Measurements from ENCODE around the gene RAPGEF6. TPM values are rescaled to one million over a fixed set of nuclear protein-coding genes. Genes with fewer than 3 reads are reported as not detected.

Gene RAPGEF6
- total and polyA plus RNA-seq, 2 experiments from 2014 or later: 9.5 to 20.3 TPM

DNA sequence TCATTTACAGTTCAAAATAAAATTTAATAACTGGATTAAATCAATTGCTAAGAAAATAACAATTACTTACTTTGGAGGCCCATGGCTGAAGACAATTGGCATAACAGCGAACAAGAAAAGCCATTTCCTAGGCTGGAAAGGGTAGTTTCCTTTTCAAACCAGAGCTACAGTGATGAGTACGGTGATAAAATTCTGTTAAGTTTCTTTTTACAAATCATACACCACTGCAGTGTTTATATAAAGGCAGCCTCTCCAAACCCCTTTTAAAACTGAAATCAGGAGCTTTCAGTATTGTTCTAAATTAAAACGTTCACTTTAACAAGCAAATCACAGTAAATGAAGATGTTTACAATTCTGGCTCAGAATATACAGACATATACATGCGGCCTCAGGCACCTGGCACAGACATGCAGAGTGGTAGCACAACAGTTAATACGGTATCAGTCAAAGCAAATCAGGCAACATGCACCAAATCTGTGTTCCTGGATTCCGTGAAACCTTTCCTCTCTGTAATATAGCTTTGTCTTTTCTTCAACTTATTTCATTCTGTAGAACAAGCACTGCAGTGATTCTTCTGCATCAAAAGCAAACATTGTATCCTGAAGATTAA is 102.9 kb downstream of the RAPGEF6 start:
- H4K20me1 ChIP-seq (replicated peaks; ENCODE audit: insufficient read depth): peaks cover 7% of the 10 kb centered on the region; the same call in 1 of the 2 replicates
- no peaks in the 10 kb centered on the region for H3F3A ChIP-seq (replicated peaks; ENCODE audit: low read depth)
- Mint-ChIP-seq H3K27me3 (ENCODE audit: insufficient read depth, low read depth, poor library complexity) (no peaks in the 10 kb centered on the region), H3K27ac (peak overlapping the region; percentile 50; the same call in 1 of the 2 replicates), H3K36me3 (ENCODE audit: low read depth) (no peaks in the 10 kb centered on the region), H3K4me3 (no peak overlapping the region), H3K9me3 (no peaks in the 10 kb centered on the region), H3K4me1 (peaks cover 8% of the 10 kb centered on the region; the same call in 2 of the 3 replicates)
- H2AFZ ChIP-seq: no peak overlapping the region
- DNase-seq (ENCODE audit: low spot score): no peak
- H3K4me3 ChIP-seq: no peak overlapping the region
- no peak overlapping the region for H3K27ac ChIP-seq (ENCODE audit: low read depth)
- TF ChIP-seq, protein P1, sequence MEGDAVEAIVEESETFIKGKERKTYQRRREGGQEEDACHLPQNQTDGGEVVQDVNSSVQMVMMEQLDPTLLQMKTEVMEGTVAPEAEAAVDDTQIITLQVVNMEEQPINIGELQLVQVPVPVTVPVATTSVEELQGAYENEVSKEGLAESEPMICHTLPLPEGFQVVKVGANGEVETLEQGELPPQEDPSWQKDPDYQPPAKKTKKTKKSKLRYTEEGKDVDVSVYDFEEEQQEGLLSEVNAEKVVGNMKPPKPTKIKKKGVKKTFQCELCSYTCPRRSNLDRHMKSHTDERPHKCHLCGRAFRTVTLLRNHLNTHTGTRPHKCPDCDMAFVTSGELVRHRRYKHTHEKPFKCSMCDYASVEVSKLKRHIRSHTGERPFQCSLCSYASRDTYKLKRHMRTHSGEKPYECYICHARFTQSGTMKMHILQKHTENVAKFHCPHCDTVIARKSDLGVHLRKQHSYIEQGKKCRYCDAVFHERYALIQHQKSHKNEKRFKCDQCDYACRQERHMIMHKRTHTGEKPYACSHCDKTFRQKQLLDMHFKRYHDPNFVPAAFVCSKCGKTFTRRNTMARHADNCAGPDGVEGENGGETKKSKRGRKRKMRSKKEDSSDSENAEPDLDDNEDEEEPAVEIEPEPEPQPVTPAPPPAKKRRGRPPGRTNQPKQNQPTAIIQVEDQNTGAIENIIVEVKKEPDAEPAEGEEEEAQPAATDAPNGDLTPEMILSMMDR (conservative IDR thresholded peaks at IDR 0.05; ENCODE audit: low read depth in 2 of 2): no peak
- TF ChIP-seq NANOG (IDR thresholded peaks at IDR 0.05; ENCODE audit: borderline replicate concordance): no peak
- TF ChIP-seq EZH2 (IDR thresholded peaks at IDR 0.05; ENCODE audit: low read depth, unreplicated experiment): no peak
- TF ChIP-seq ZNF114 (CRISPR knock-in tag; IDR thresholded peaks at IDR 0.05): no peak
- TF ChIP-seq, protein P2, sequence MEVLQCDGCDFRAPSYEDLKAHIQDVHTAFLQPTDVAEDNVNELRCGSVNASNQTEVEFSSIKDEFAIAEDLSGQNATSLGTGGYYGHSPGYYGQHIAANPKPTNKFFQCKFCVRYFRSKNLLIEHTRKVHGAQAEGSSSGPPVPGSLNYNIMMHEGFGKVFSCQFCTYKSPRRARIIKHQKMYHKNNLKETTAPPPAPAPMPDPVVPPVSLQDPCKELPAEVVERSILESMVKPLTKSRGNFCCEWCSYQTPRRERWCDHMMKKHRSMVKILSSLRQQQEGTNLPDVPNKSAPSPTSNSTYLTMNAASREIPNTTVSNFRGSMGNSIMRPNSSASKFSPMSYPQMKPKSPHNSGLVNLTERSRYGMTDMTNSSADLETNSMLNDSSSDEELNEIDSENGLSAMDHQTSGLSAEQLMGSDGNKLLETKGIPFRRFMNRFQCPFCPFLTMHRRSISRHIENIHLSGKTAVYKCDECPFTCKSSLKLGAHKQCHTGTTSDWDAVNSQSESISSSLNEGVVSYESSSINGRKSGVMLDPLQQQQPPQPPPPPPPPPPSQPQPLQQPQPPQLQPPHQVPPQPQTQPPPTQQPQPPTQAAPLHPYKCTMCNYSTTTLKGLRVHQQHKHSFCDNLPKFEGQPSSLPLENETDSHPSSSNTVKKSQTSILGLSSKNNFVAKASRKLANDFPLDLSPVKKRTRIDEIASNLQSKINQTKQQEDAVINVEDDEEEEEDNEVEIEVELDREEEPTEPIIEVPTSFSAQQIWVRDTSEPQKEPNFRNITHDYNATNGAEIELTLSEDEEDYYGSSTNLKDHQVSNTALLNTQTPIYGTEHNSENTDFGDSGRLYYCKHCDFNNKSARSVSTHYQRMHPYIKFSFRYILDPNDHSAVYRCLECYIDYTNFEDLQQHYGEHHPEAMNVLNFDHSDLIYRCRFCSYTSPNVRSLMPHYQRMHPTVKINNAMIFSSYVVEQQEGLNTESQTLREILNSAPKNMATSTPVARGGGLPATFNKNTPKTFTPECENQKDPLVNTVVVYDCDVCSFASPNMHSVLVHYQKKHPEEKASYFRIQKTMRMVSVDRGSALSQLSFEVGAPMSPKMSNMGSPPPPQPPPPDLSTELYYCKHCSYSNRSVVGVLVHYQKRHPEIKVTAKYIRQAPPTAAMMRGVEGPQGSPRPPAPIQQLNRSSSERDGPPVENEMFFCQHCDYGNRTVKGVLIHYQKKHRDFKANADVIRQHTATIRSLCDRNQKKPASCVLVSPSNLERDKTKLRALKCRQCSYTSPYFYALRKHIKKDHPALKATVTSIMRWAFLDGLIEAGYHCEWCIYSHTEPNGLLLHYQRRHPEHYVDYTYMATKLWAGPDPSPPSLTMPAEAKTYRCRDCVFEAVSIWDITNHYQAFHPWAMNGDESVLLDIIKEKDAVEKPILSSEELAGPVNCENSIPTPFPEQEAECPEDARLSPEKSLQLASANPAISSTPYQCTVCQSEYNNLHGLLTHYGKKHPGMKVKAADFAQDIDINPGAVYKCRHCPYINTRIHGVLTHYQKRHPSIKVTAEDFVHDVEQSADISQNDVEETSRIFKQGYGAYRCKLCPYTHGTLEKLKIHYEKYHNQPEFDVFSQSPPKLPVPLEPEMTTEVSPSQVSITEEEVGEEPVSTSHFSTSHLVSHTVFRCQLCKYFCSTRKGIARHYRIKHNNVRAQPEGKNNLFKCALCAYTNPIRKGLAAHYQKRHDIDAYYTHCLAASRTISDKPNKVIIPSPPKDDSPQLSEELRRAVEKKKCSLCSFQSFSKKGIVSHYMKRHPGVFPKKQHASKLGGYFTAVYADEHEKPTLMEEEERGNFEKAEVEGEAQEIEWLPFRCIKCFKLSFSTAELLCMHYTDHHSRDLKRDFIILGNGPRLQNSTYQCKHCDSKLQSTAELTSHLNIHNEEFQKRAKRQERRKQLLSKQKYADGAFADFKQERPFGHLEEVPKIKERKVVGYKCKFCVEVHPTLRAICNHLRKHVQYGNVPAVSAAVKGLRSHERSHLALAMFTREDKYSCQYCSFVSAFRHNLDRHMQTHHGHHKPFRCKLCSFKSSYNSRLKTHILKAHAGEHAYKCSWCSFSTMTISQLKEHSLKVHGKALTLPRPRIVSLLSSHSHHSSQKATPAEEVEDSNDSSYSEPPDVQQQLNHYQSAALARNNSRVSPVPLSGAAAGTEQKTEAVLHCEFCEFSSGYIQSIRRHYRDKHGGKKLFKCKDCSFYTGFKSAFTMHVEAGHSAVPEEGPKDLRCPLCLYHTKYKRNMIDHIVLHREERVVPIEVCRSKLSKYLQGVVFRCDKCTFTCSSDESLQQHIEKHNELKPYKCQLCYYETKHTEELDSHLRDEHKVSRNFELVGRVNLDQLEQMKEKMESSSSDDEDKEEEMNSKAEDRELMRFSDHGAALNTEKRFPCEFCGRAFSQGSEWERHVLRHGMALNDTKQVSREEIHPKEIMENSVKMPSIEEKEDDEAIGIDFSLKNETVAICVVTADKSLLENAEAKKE (CRISPR knock-in tag; IDR thresholded peaks at IDR 0.05): no peak
- TF ChIP-seq EZH2phosphoT487 (IDR thresholded peaks at IDR 0.05; ENCODE audit: unreplicated experiment): no peak
- no peak for ATAC-seq
- peaks cover 7% of the 10 kb centered on the region; the same call in 1 of the 2 replicates for H3K4me1 ChIP-seq (ENCODE audit: insufficient read depth)
- no peak overlapping the region for H3K4me2 ChIP-seq
- no peaks in the 10 kb centered on the region for H3K79me2 ChIP-seq (replicated peaks; ENCODE audit: insufficient read depth)
- H3K9me2 ChIP-seq (ENCODE audit: insufficient read depth): no peaks in the 10 kb centered on the region
- H3K36me3 ChIP-seq (ENCODE audit: insufficient read depth): no peaks in the 10 kb centered on the region
- H3K27me3 ChIP-seq (ENCODE audit: insufficient read depth): no peaks in the 10 kb centered on the region

Data from GM23338 (cell line).